Fibroblast of lung (primary cell): Measurements from ENCODE around the gene MICAL1.

Experiments
- CTCF ChIP-seq, 2 donors: IDR thresholded peaks in 1 of 2; conservative IDR thresholded peaks in 1 of 2; 1 replicate in 1 of 2; 2 replicates in 1 of 2; pipeline ENCODE4 v1.5.1; 2011 to 2012; ENCODE audit warnings: low read length in 2 of 2, control low read depth in 1 of 2, inconsistent platforms in 1 of 2, low read depth in 1 of 2, mild to moderate bottlenecking in 1 of 2
- EZH2 ChIP-seq: IDR thresholded peaks from 2 replicates; pipeline ENCODE4 v1.5.1; 2012; ENCODE audit warnings: low read length, control low read depth, mild to moderate bottlenecking; ENCODE audit errors: missing control alignments

GRCh38 chr6:109467696-109468095 lies 12.1 kb upstream of the MICAL1 start:
- TF ChIP-seq CTCF (conservative IDR thresholded peaks at IDR 0.05 in 1 of 2, IDR thresholded peaks at IDR 0.05 in 1 of 2; ENCODE audit: low read depth in 1 of 2, low read length in 2 of 2) (no peak), EZH2 (no peak)
